Measurements from ENCODE around the gene RAB27B.
"Not testable (repeated sequence)": the region's sequence is repeated elsewhere in the genome, so short reads cannot be mapped to it uniquely, and the experiment has no call there.

Gene RAB27B

GRCh38 chr18:54801374-54801773, 26.9 kb upstream of the RAB27B start:
- H3K9ac ChIP-seq (ENCODE audit: low read length) = no peak overlapping the region
- no peaks in the 10 kb centered on the region for H3K9me3 ChIP-seq (ENCODE audit: low read length)
- no peaks in the 10 kb centered on the region for H3K27me3 ChIP-seq (ENCODE audit: control insufficient read depth in 1 of 2, insufficient read depth in 2 of 2, low read length in 2 of 2)
- no peak overlapping the region for H3K27ac ChIP-seq (ENCODE audit: low read depth, low read length)
- no peak overlapping the region for H3K4me3 ChIP-seq (ENCODE audit: low read depth in 1 of 2, low read length in 2 of 2)
- no peaks in the 10 kb centered on the region for H3K4me1 ChIP-seq (ENCODE audit: insufficient read depth, low read length)
- H3K36me3 ChIP-seq (ENCODE audit: insufficient read depth, low read length) = no peaks in the 10 kb centered on the region

DNA sequence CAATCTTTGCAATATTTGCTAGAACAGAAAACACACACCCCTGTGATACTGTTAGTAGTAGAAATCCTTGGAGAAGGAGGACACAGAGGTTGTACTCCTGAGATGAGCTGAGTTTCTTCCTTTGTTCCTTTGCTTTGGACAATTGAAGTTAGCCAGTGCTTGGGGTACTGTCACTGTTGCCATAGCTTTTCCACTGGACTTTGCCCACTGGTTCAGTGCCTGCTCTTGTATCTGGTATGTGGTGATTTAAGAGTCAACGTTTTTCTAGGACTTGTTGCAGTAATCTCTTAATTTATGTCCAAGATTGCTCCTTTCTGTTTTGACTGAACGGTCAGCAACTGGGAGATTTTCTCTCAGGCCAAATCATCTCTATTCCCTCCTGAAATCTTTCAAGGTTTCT, 26.1 kb upstream of the RAB27B start:
- H3K4me3 ChIP-seq (ENCODE audit: low read depth in 1 of 2, low read length in 2 of 2) = no peak overlapping the region
- no peak overlapping the region for H3K9ac ChIP-seq (ENCODE audit: low read length)
- H3K27ac ChIP-seq (ENCODE audit: low read depth, low read length) = no peak overlapping the region
- no peaks in the 10 kb centered on the region for H3K27me3 ChIP-seq (ENCODE audit: control insufficient read depth in 1 of 2, insufficient read depth in 2 of 2, low read length in 2 of 2)
- H3K36me3 ChIP-seq (ENCODE audit: insufficient read depth, low read length) = no peaks in the 10 kb centered on the region
- H3K9me3 ChIP-seq (ENCODE audit: low read length) = no peaks in the 10 kb centered on the region
- H3K4me1 ChIP-seq (ENCODE audit: insufficient read depth, low read length) = no peaks in the 10 kb centered on the region

DNA sequence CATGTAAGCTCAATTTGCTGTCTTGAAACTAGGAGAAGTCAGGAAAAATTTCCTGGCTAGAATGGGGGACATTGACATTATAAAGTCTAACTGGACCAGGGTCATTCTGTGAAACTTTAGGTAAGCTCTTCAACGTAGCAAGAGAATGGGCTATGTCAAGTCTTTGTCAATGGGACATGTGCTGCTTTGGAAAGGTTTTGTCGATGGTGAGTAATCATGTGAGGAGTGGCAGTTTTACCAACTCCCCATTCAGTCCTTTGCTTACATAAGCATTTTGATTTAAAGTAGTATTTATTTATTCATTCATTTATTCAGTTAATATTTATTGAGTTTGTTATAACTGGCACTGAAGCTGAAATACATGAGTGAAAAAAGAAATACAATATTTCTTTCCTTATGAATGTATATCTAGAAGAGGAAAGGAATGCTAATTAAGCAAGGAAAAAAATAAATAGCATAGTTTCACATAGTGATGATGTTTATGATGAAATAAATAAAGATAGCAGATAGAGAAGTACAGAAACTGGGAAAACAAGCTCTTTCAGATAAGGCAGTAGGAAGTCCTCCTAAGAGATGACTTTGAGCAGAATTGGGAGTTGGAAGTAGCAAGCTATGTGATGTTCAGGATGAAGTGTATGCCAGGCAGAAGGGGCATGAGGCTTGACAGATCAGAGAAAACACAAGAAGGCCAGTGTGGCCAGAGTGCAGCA, 25.4 kb upstream of the RAB27B start:
- Histone ChIP-seq H3K9me3 (ENCODE audit: low read length) (no peaks in the 10 kb centered on the region), H3K4me1 (ENCODE audit: insufficient read depth, low read length) (no peaks in the 10 kb centered on the region), H3K36me3 (ENCODE audit: insufficient read depth, low read length) (no peaks in the 10 kb centered on the region), H3K9ac (ENCODE audit: low read length) (no peak overlapping the region), H3K27me3 (ENCODE audit: control insufficient read depth in 1 of 2, insufficient read depth in 2 of 2, low read length in 2 of 2) (no peaks in the 10 kb centered on the region), H3K27ac (ENCODE audit: low read depth, low read length) (no peak overlapping the region), H3K4me3 (ENCODE audit: low read depth in 1 of 2, low read length in 2 of 2) (no peak overlapping the region)

DNA sequence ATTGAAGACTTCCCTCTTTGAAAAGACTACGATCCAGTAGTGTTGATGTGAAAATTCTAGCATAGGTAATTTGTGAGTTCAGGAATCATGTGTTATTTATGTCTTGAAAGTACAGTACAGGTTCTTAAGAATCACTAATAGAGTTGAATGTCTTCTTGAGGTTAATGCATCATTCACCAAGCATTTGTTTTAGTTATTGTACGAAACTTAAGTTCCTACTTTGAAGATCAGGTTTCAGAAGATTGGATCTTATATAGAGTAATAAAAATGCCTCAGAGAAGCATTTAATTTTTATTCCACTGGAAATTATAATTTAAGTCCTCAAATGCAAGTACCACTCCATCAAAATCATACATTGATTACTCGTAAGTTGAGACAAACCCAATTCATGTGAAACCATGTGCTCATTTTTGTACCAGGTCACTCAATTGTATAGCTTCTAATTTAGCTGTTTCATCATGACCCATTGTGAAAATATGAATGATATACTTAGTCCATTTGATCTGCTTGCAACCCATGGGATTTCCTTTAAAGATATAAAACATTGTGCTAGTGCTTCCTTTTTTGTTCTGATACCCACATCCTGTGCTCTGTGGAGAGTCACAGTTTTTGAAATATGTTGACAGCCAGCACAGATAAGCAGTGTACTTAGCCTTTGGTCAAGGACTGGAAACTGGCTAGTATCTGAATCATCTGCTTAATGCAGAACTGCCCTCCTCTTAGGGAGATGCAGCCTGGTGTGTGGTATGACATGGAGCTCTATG, 22.5 kb upstream of the RAB27B start:
- H3K27ac ChIP-seq (ENCODE audit: low read depth, low read length) = no peak overlapping the region
- H3K4me3 ChIP-seq (ENCODE audit: low read depth in 1 of 2, low read length in 2 of 2) = no peak overlapping the region
- no peaks in the 10 kb centered on the region for H3K9me3 ChIP-seq (ENCODE audit: low read length)
- no peaks in the 10 kb centered on the region for H3K27me3 ChIP-seq (ENCODE audit: control insufficient read depth in 1 of 2, insufficient read depth in 2 of 2, low read length in 2 of 2)
- no peak overlapping the region for H3K9ac ChIP-seq (ENCODE audit: low read length)
- no peaks in the 10 kb centered on the region for H3K36me3 ChIP-seq (ENCODE audit: insufficient read depth, low read length)
- H3K4me1 ChIP-seq (ENCODE audit: insufficient read depth, low read length) = no peaks in the 10 kb centered on the region

DNA sequence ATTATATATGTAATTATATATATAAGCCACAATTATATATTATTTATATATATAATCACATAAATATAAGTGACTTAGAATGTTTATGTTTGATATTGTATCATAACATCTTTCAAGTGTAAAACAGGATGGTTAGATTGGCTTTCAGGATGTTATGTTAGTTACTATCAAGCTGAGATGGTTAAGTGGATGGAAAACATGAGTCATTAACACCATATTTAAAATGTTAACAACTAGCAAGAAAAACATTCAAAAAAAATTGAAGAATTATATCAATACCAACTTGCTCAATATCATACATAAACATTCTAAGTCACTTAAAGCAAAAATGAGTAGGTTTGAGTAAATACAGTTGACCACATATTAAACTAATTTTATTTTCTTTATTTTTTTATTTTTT, 21.8 kb upstream of the RAB27B start:
- Histone ChIP-seq H3K27ac (ENCODE audit: low read depth, low read length) (no peak overlapping the region), H3K9ac (ENCODE audit: low read length) (no peak overlapping the region), H3K4me3 (ENCODE audit: low read depth in 1 of 2, low read length in 2 of 2) (no peak overlapping the region), H3K27me3 (ENCODE audit: control insufficient read depth in 1 of 2, insufficient read depth in 2 of 2, low read length in 2 of 2) (no peaks in the 10 kb centered on the region), H3K36me3 (ENCODE audit: insufficient read depth, low read length) (no peaks in the 10 kb centered on the region), H3K4me1 (ENCODE audit: insufficient read depth, low read length) (no peaks in the 10 kb centered on the region), H3K9me3 (ENCODE audit: low read length) (no peaks in the 10 kb centered on the region)

- Histone ChIP-seq H3K9me3 (ENCODE audit: low read length) (no peaks in the 10 kb centered on the region), H3K27ac (ENCODE audit: low read depth, low read length) (no peak overlapping the region), H3K4me3 (ENCODE audit: low read depth in 1 of 2, low read length in 2 of 2) (no peak overlapping the region), H3K27me3 (ENCODE audit: control insufficient read depth in 1 of 2, insufficient read depth in 2 of 2, low read length in 2 of 2) (no peaks in the 10 kb centered on the region), H3K4me1 (ENCODE audit: insufficient read depth, low read length) (no peaks in the 10 kb centered on the region), H3K36me3 (ENCODE audit: insufficient read depth, low read length) (no peaks in the 10 kb centered on the region), H3K9ac (ENCODE audit: low read length) (no peak overlapping the region)
Observed at GRCh38 chr18:54807303-54807702, 21.0 kb upstream of the RAB27B start.

GRCh38 chr18:54810662-54811061, 17.6 kb upstream of the RAB27B start:
- H3K36me3 ChIP-seq (ENCODE audit: insufficient read depth, low read length); H3K27ac ChIP-seq (ENCODE audit: low read depth, low read length); H3K4me1 ChIP-seq (ENCODE audit: insufficient read depth, low read length); H3K4me3 ChIP-seq (ENCODE audit: low read depth in 1 of 2, low read length in 2 of 2); H3K27me3 ChIP-seq (ENCODE audit: control insufficient read depth in 1 of 2, insufficient read depth in 2 of 2, low read length in 2 of 2); H3K9ac ChIP-seq (ENCODE audit: low read length); H3K9me3 ChIP-seq (ENCODE audit: low read length): not testable (repeated sequence)

DNA sequence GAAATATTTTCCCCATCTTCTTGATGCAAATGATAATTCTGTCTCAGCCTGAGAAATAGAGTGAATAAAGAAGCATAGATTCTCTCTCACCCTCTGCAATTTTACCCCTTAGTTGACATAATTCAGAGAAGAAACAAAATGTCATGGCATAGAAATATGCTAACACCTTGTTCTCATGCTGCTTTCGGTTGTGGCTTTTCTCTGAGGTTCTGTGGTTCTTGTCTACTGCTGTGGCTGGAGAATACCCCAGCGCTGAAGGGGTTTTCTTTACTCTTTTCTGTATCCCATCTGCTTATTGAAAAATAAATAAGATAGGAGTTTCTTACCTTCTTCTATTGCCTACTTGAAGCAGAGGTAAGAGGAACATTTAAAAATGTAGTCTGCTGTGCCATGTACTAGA, 15.4 kb upstream of the RAB27B start:
- no peak overlapping the region for H3K4me3 ChIP-seq (ENCODE audit: low read depth in 1 of 2, low read length in 2 of 2)
- H3K27me3 ChIP-seq (ENCODE audit: control insufficient read depth in 1 of 2, insufficient read depth in 2 of 2, low read length in 2 of 2) = no peaks in the 10 kb centered on the region
- H3K36me3 ChIP-seq (ENCODE audit: insufficient read depth, low read length) = no peaks in the 10 kb centered on the region
- no peaks in the 10 kb centered on the region for H3K9me3 ChIP-seq (ENCODE audit: low read length)
- no peaks in the 10 kb centered on the region for H3K4me1 ChIP-seq (ENCODE audit: insufficient read depth, low read length)
- no peak overlapping the region for H3K9ac ChIP-seq (ENCODE audit: low read length)
- no peak overlapping the region for H3K27ac ChIP-seq (ENCODE audit: low read depth, low read length)

- Histone ChIP-seq H3K27me3 (ENCODE audit: control insufficient read depth in 1 of 2, insufficient read depth in 2 of 2, low read length in 2 of 2) (no peaks in the 10 kb centered on the region), H3K36me3 (ENCODE audit: insufficient read depth, low read length) (no peaks in the 10 kb centered on the region), H3K27ac (ENCODE audit: low read depth, low read length) (no peak overlapping the region), H3K4me1 (ENCODE audit: insufficient read depth, low read length) (no peaks in the 10 kb centered on the region), H3K4me3 (ENCODE audit: low read depth in 1 of 2, low read length in 2 of 2) (no peak overlapping the region), H3K9me3 (ENCODE audit: low read length) (no peaks in the 10 kb centered on the region), H3K9ac (ENCODE audit: low read length) (no peak overlapping the region)
Observed at GRCh38 chr18:54813305-54813704, 15.0 kb upstream of the RAB27B start.

- H3K36me3 ChIP-seq (ENCODE audit: insufficient read depth, low read length) = no peaks in the 10 kb centered on the region
- no peak overlapping the region for H3K4me3 ChIP-seq (ENCODE audit: low read depth in 1 of 2, low read length in 2 of 2)
- no peaks in the 10 kb centered on the region for H3K4me1 ChIP-seq (ENCODE audit: insufficient read depth, low read length)
- H3K27me3 ChIP-seq (ENCODE audit: control insufficient read depth in 1 of 2, insufficient read depth in 2 of 2, low read length in 2 of 2) = no peaks in the 10 kb centered on the region
- H3K27ac ChIP-seq (ENCODE audit: low read depth, low read length) = no peak overlapping the region
- no peak overlapping the region for H3K9ac ChIP-seq (ENCODE audit: low read length)
- no peaks in the 10 kb centered on the region for H3K9me3 ChIP-seq (ENCODE audit: low read length)
Observed at GRCh38 chr18:54813977-54814565, 14.2 kb upstream of the RAB27B start.

DNA sequence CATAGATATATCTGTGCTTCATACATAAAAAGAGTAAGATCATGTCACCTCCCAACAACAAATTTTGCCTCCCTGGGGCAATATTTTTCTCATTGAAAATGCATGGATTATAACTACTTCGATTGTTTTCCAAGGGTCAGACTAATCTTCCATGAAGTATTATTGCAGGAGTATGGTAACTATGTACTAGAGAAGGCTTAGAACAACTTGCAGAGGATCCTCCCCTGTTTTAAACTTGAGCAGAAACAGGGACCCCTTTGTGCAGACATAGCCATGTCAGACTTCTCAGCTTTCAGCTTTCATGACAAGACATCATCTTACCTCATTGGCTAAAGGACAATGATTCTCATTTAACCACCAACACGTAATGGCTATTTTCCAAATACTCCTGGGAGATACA, 13.2 kb upstream of the RAB27B start:
- no peaks in the 10 kb centered on the region for H3K36me3 ChIP-seq (ENCODE audit: insufficient read depth, low read length)

More for the DNA sequence above, 13.2 kb upstream of the RAB27B start:
- Histone ChIP-seq H3K27me3 (ENCODE audit: control insufficient read depth in 1 of 2, insufficient read depth in 2 of 2, low read length in 2 of 2) (no peaks in the 10 kb centered on the region), H3K9me3 (ENCODE audit: low read length) (no peaks in the 10 kb centered on the region), H3K9ac (ENCODE audit: low read length) (no peak overlapping the region), H3K27ac (ENCODE audit: low read depth, low read length) (no peak overlapping the region), H3K4me3 (ENCODE audit: low read depth in 1 of 2, low read length in 2 of 2) (no peak overlapping the region), H3K4me1 (ENCODE audit: insufficient read depth, low read length) (no peaks in the 10 kb centered on the region)
